Caco-2 (cell line): Measurements from ENCODE around the gene ATXN1. TPM values are rescaled to one million over a fixed set of nuclear protein-coding genes. Genes with fewer than 3 reads are reported as not detected.

Source experiments
- BruUV-seq: library from RNA; stranded (reverse); fragments of 400-500 nt; replicated peaks from 2 replicates; lab custom pipeline; 2021; lab: Mats Ljungman, UMichigan
- CTCF ChIA-PET: fragments of 300-600 bp; sonication (Branson Sonifier 250); formaldehyde crosslinking; loops from one replicate; lab custom pipeline; 2022; ENCODE audit warnings: antibody characterized with exemption; lab: Charles Lee
- POLR2A ChIA-PET: fragments of 300-600 bp; sonication (Branson Sonifier 250); formaldehyde crosslinking; loops from one replicate; lab custom pipeline; 2022; ENCODE audit warnings: antibody characterized with exemption; lab: Charles Lee
- DNase-seq, 2 experiments: peaks; one replicate each; pipeline versions ENCODE4 v3.0.0 to v3.0.0-alpha.2; 2020 to 2022
- H3K27me3 ChIP-seq: replicated peaks from 2 replicates; pipeline ENCODE4 v1.6.0; 2011; ENCODE audit warnings: low read length; ENCODE audit not compliant: control insufficient read depth, insufficient read depth
- H3K36me3 ChIP-seq: 2 replicates; pipeline ENCODE4 v1.5.1; 2011; ENCODE audit warnings: low read length; ENCODE audit not compliant: control insufficient read depth, insufficient read depth
- H3K4me1 ChIP-seq: fragments of 250-450 bp; sonication (Bioruptor Pico); 2 replicates; pipeline ENCODE4 v1.5.1; 2020; ENCODE audit warnings: mild to moderate bottlenecking
- H3K4me3 ChIP-seq: 2 replicates; pipeline ENCODE4 v1.5.1; 2011; ENCODE audit warnings: low read depth, mild to moderate bottlenecking, control low read depth, low read length
- H3K9me3 ChIP-seq: fragments of 250-450 bp; sonication (Bioruptor Pico); 2 replicates; pipeline ENCODE4 v1.5.1; 2020; ENCODE audit warnings: mild to moderate bottlenecking, moderate library complexity
- H3K27ac Mint-ChIP-seq: one replicate; pipeline ENCODE4 v1.8.0; 2022; ENCODE audit warnings: mixed read lengths; ENCODE audit not compliant: unreplicated experiment
- H3K27me3 Mint-ChIP-seq: one replicate; pipeline ENCODE4 v1.8.0; 2022; ENCODE audit warnings: mixed read lengths; ENCODE audit not compliant: insufficient read depth, unreplicated experiment
- H3K36me3 Mint-ChIP-seq: one replicate; pipeline ENCODE4 v1.8.0; 2022; ENCODE audit warnings: mild to moderate bottlenecking, mixed read lengths; ENCODE audit not compliant: insufficient read depth, unreplicated experiment
- H3K4me1 Mint-ChIP-seq: one replicate; pipeline ENCODE4 v1.8.0; 2022; ENCODE audit warnings: low read depth, mixed read lengths; ENCODE audit not compliant: unreplicated experiment
- H3K4me3 Mint-ChIP-seq: one replicate; pipeline ENCODE4 v1.8.0; 2022; ENCODE audit warnings: mild to moderate bottlenecking, moderate library complexity, mixed read lengths; ENCODE audit not compliant: unreplicated experiment
- H3K9me3 Mint-ChIP-seq: one replicate; pipeline ENCODE4 v1.8.0; 2022; ENCODE audit warnings: mixed read lengths; ENCODE audit not compliant: unreplicated experiment
- CTCF ChIP-seq, 2 experiments: fragments of 200-600 bp in 1 of 2; IDR thresholded peaks; 1 replicate in 1 of 2; 2 replicates in 1 of 2; pipeline versions ENCODE4 v1.5.1 to v1.8.0; 2011 to 2022; ENCODE audit warnings: antibody characterized with exemption in 1 of 2, control low read depth in 1 of 2, inconsistent platforms in 1 of 2, low read depth in 1 of 2, low read length in 1 of 2, mild to moderate bottlenecking in 1 of 2, moderate library complexity in 1 of 2; ENCODE audit not compliant: insufficient read depth in 1 of 2, severe bottlenecking in 1 of 2, unreplicated experiment in 1 of 2
- intact Hi-C: fragments of 100-400 bp; cut with micrococcal nuclease; formaldehyde crosslinking; loops from one replicate; pipeline ENCODE4 v1.10.0; 2022; ENCODE audit not compliant: unreplicated experiment
- total RNA-seq: library from RNA; stranded (reverse); gene quantifications from 2 replicates; pipeline ENCODE4 v1.2.3, GENCODE V29; 2022

The ATXN1 gene
- total RNA-seq, 1 experiment from 2014 or later: 14.2 TPM

GRCh38 chr6:16677458-16677857, 83.8 kb downstream of the ATXN1 start:
- Mint-ChIP-seq H3K36me3 (no peaks in the 10 kb centered on the region), H3K27ac (no peak overlapping the region), H3K9me3 (no peaks in the 10 kb centered on the region), H3K4me1 (peaks cover 11% of the 10 kb centered on the region), H3K4me3 (no peak overlapping the region), H3K27me3 (no peaks in the 10 kb centered on the region)
- TF ChIP-seq CTCF (IDR thresholded peaks at IDR 0.05; ENCODE audit: insufficient read depth in 1 of 2, low read depth in 1 of 2, low read length in 1 of 2, severe bottlenecking in 1 of 2, unreplicated experiment in 1 of 2): no peak
- no peak overlapping the region for H3K4me3 ChIP-seq
- intact Hi-C loops: no loop called here
- no peaks in the 10 kb centered on the region for H3K27me3 ChIP-seq
- CTCF ChIA-PET: no interaction called here
- BruUV-seq: no TSS peak
- no peaks in the 10 kb centered on the region for H3K36me3 ChIP-seq
- no peak for DNase-seq
- no peaks in the 10 kb centered on the region for H3K4me1 ChIP-seq
- no peaks in the 10 kb centered on the region for H3K9me3 ChIP-seq
- POLR2A ChIA-PET: no interaction called here

- no peak for TF ChIP-seq CTCF (IDR thresholded peaks at IDR 0.05; ENCODE audit: insufficient read depth in 1 of 2, low read depth in 1 of 2, low read length in 1 of 2, severe bottlenecking in 1 of 2, unreplicated experiment in 1 of 2)
- no peaks in the 10 kb centered on the region for H3K36me3 ChIP-seq
- Mint-ChIP-seq H3K27me3 (no peaks in the 10 kb centered on the region), H3K4me1 (peaks cover 11% of the 10 kb centered on the region), H3K36me3 (no peaks in the 10 kb centered on the region), H3K9me3 (no peaks in the 10 kb centered on the region), H3K27ac (no peak overlapping the region), H3K4me3 (no peak overlapping the region)
- no peaks in the 10 kb centered on the region for H3K9me3 ChIP-seq
- no peak overlapping the region for H3K4me3 ChIP-seq
- intact Hi-C loops: no loop called here
- no peaks in the 10 kb centered on the region for H3K27me3 ChIP-seq
- H3K4me1 ChIP-seq: no peaks in the 10 kb centered on the region
- ChIA-PET CTCF (no interaction called here), POLR2A (no interaction called here)
- no TSS peak for BruUV-seq
- DNase-seq: no peak
Measured at GRCh38 chr6:16676978-16677377, 84.3 kb downstream of the ATXN1 start.

GRCh38 chr6:16676376-16676775, 84.9 kb downstream of the ATXN1 start:
- ChIA-PET POLR2A (no interaction called here), CTCF (no interaction called here)
- BruUV-seq: no TSS peak
- Histone ChIP-seq H3K9me3 (no peaks in the 10 kb centered on the region), H3K4me1 (no peaks in the 10 kb centered on the region), H3K36me3 (no peaks in the 10 kb centered on the region), H3K27me3 (no peaks in the 10 kb centered on the region), H3K4me3 (no peak overlapping the region)
- Mint-ChIP-seq H3K36me3 (no peaks in the 10 kb centered on the region), H3K9me3 (no peaks in the 10 kb centered on the region), H3K27ac (no peak overlapping the region), H3K4me3 (no peak overlapping the region), H3K4me1 (peaks cover 11% of the 10 kb centered on the region), H3K27me3 (no peaks in the 10 kb centered on the region)
- no peak for DNase-seq
- TF ChIP-seq CTCF (IDR thresholded peaks at IDR 0.05; ENCODE audit: insufficient read depth in 1 of 2, low read depth in 1 of 2, low read length in 1 of 2, severe bottlenecking in 1 of 2, unreplicated experiment in 1 of 2): no peak
- intact Hi-C loops: no loop called here
